Smooth muscle cell (in vitro differentiated cells): Measurements from ENCODE around the gene GFRA1. TPM values are rescaled to one million over a fixed set of nuclear protein-coding genes. Genes with fewer than 3 reads are reported as not detected.

ENCODE experiments used
- DNase-seq: peaks from one replicate; lab custom pipeline; 2025; ENCODE audit not compliant: unreplicated experiment; lab: John Stamatoyannopoulos, UW
- H2AFZ ChIP-seq: fragments of 200-600 bp; sonication (generic); 2 replicates; pipeline ENCODE4 v1.6.0; 2016; ENCODE audit warnings: antibody characterized with exemption, low read depth, mild to moderate bottlenecking
- H3F3A ChIP-seq: fragments of 200-600 bp; sonication (generic); 2 replicates; pipeline ENCODE4 v1.6.0; 2017; ENCODE audit warnings: antibody characterized with exemption, low read depth
- H3K27ac ChIP-seq: fragments of 200-600 bp; sonication (generic); 2 replicates; pipeline ENCODE4 v1.5.1; 2016; ENCODE audit warnings: low read depth, mild to moderate bottlenecking
- H3K27me3 ChIP-seq: fragments of 200-600 bp; sonication (generic); 2 replicates; pipeline ENCODE4 v1.6.1; 2016; ENCODE audit warnings: low read depth, mild to moderate bottlenecking
- H3K36me3 ChIP-seq: fragments of 200-600 bp; sonication (generic); 2 replicates; pipeline ENCODE4 v1.5.1; 2016; ENCODE audit warnings: low read depth
- H3K4me1 ChIP-seq: fragments of 200-600 bp; sonication (generic); 2 replicates; pipeline ENCODE4 v1.5.1; 2016; ENCODE audit warnings: low read depth
- H3K4me2 ChIP-seq: fragments of 200-600 bp; sonication (generic); 2 replicates; pipeline ENCODE4 v1.6.0; 2016; ENCODE audit warnings: mild to moderate bottlenecking
- H3K4me3 ChIP-seq: fragments of 200-600 bp; sonication (generic); 2 replicates; pipeline ENCODE4 v1.5.1; 2016; ENCODE audit warnings: mild to moderate bottlenecking
- H3K79me2 ChIP-seq: fragments of 200-600 bp; sonication (generic); 2 replicates; pipeline ENCODE4 v1.6.0; 2016; ENCODE audit warnings: low read depth, mild to moderate bottlenecking
- H3K9ac ChIP-seq: fragments of 200-600 bp; sonication (generic); 2 replicates; pipeline ENCODE4 v1.6.0; 2016; ENCODE audit warnings: low read depth
- H3K9me3 ChIP-seq: fragments of 200-600 bp; sonication (generic); replicated peaks from 2 replicates; pipeline ENCODE4 v1.5.1; 2016; ENCODE audit warnings: low read depth
- H4K20me1 ChIP-seq: fragments of 200-600 bp; sonication (generic); 2 replicates; pipeline ENCODE4 v1.6.0; 2016; ENCODE audit warnings: low read depth
- WGBS: methylation state at CpG from one replicate; pipeline ENCODE4 v1.1.7; 2016; ENCODE audit warnings: low lambda C conversion rate; 5-methylcytosine and 5-hydroxymethylcytosine counted together
- polyA plus RNA-seq: library from polyadenylated mRNA; unstranded; fragments of >200 nt; fragmentation: Nextera tagmentation; extraction: Ambion mirVana; gene quantifications from 2 replicates; pipeline ENCODE4 v1.2.1, GENCODE V29; 2016
- total RNA-seq: library from RNA; depleted of rRNA; stranded (reverse); fragments of >200 nt; gene quantifications from 2 replicates; pipeline ENCODE4 v1.2.3, GENCODE V29; 2014
- TF ChIP-seq, protein P1 (sequence below): fragments of 200-600 bp; sonication (generic); IDR thresholded peaks from 2 replicates; pipeline ENCODE4 v1.5.1; 2017; ENCODE audit warnings: borderline replicate concordance, mild to moderate bottlenecking, antibody characterized with exemption; ENCODE audit not compliant: insufficient read depth, poor library complexity, severe bottlenecking

GFRA1 gene
- total and polyA plus RNA-seq, 2 experiments from 2014 or later: 1.3 to 1.9 TPM

- H4K20me1 ChIP-seq: no peaks in the 10 kb centered on the region
- no peaks in the 10 kb centered on the region for H3K79me2 ChIP-seq
- H3F3A ChIP-seq: no peaks in the 10 kb centered on the region
- no peak overlapping the region for H3K9ac ChIP-seq
- no peak overlapping the region for H3K27ac ChIP-seq
- 57% methylated on average over 8 of the region's 8 CpGs for WGBS
- TF ChIP-seq, protein P1, sequence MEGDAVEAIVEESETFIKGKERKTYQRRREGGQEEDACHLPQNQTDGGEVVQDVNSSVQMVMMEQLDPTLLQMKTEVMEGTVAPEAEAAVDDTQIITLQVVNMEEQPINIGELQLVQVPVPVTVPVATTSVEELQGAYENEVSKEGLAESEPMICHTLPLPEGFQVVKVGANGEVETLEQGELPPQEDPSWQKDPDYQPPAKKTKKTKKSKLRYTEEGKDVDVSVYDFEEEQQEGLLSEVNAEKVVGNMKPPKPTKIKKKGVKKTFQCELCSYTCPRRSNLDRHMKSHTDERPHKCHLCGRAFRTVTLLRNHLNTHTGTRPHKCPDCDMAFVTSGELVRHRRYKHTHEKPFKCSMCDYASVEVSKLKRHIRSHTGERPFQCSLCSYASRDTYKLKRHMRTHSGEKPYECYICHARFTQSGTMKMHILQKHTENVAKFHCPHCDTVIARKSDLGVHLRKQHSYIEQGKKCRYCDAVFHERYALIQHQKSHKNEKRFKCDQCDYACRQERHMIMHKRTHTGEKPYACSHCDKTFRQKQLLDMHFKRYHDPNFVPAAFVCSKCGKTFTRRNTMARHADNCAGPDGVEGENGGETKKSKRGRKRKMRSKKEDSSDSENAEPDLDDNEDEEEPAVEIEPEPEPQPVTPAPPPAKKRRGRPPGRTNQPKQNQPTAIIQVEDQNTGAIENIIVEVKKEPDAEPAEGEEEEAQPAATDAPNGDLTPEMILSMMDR: no peak
- peaks cover 6% of the 10 kb centered on the region for H3K4me1 ChIP-seq
- H3K27me3 ChIP-seq: no peaks in the 10 kb centered on the region
- no peak overlapping the region for H3K4me3 ChIP-seq
- DNase-seq: no peak
- H2AFZ ChIP-seq: no peak overlapping the region
- no peaks in the 10 kb centered on the region for H3K9me3 ChIP-seq
- no peak overlapping the region for H3K4me2 ChIP-seq
- no peaks in the 10 kb centered on the region for H3K36me3 ChIP-seq
Observed at GRCh38 chr10:116098411-116099022, 174.5 kb downstream of the GFRA1 start.

- Histone ChIP-seq H3K4me1 (peaks cover 6% of the 10 kb centered on the region), H2AFZ (no peak overlapping the region), H4K20me1 (no peaks in the 10 kb centered on the region), H3F3A (no peaks in the 10 kb centered on the region), H3K27me3 (no peaks in the 10 kb centered on the region), H3K79me2 (no peaks in the 10 kb centered on the region), H3K36me3 (no peaks in the 10 kb centered on the region), H3K4me3 (no peak overlapping the region), H3K27ac (no peak overlapping the region), H3K9me3 (no peaks in the 10 kb centered on the region), H3K4me2 (no peak overlapping the region), H3K9ac (no peak overlapping the region)
- 84% methylated on average over 7 of the region's 7 CpGs for WGBS
- no peak for DNase-seq
- TF ChIP-seq, protein P1: no peak
Observed at GRCh38 chr10:116097239-116097784, 175.7 kb downstream of the GFRA1 start.

DNA sequence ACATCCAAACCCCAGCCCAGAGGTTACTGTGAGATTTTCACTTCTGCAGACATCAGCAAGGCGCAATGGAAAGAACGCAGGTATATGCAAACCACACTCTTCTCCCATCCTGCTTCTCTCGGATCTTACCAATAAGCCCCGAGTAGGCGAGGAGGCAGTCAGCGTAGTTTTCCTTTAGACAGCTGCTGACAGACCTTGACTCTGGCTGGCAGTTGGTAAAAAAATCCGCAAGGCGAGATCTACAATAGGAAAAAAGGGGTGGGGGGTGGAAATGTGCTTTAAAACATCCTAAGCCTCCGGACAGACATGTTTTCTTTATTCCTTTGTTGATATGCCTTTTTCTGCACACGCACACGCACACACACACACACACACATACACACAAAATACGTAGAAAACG is 176.5 kb downstream of the GFRA1 start:
- Histone ChIP-seq H2AFZ (no peak overlapping the region), H3K4me2 (no peak overlapping the region), H4K20me1 (no peaks in the 10 kb centered on the region), H3K36me3 (no peaks in the 10 kb centered on the region), H3K4me1 (peaks cover 6% of the 10 kb centered on the region), H3K79me2 (no peaks in the 10 kb centered on the region), H3K9me3 (no peaks in the 10 kb centered on the region), H3F3A (no peaks in the 10 kb centered on the region), H3K4me3 (no peak overlapping the region), H3K9ac (no peak overlapping the region), H3K27me3 (no peaks in the 10 kb centered on the region), H3K27ac (no peak overlapping the region)
- DNase-seq: no peak
- TF ChIP-seq, protein P1: no peak
- 77% methylated on average over 13 of the region's 13 CpGs for WGBS

DNA sequence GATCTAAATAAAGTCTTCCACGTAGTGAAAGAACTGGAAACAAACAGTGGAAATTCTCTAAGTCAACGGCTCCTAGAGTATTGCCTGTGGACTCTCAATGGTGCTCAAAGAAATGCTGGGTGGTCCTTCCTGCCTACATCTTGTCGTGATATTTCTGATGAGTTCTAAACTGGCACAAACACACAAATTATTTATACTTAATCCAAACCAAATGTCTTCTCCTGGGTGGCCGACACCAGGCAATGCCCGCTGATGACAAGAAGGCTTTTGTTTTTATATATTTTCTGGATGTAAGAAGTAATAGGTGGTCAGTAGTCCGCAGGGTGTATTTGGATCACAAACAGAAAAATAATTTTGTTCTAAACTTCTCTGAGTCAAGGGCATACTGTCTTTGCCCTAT is 178.7 kb downstream of the GFRA1 start:
- 88% methylated on average over 6 of the region's 6 CpGs for WGBS
- no peaks in the 10 kb centered on the region for H4K20me1 ChIP-seq
- no peak for DNase-seq

More for the DNA sequence above, 178.7 kb downstream of the GFRA1 start:
- Histone ChIP-seq H3K9me3 (no peaks in the 10 kb centered on the region), H2AFZ (no peak overlapping the region), H3K4me3 (no peak overlapping the region), H3K4me1 (peaks cover 6% of the 10 kb centered on the region), H3K27ac (no peak overlapping the region), H3K27me3 (no peaks in the 10 kb centered on the region), H3K36me3 (no peaks in the 10 kb centered on the region), H3F3A (no peaks in the 10 kb centered on the region), H3K79me2 (no peaks in the 10 kb centered on the region), H3K4me2 (no peak overlapping the region), H3K9ac (no peak overlapping the region)
- TF ChIP-seq, protein P1: no peak
